DMS153 (cell line): ENCODE measurements around the gene OPN1MW2.
"Not testable (repeated sequence)": the region's sequence is repeated elsewhere in the genome, so short reads cannot be mapped to it uniquely, and the experiment has no call there.

Experiments
- DNase-seq: peaks from one replicate; lab custom pipeline; 2025; lab: John Stamatoyannopoulos, UW

The OPN1MW2 gene

DNA sequence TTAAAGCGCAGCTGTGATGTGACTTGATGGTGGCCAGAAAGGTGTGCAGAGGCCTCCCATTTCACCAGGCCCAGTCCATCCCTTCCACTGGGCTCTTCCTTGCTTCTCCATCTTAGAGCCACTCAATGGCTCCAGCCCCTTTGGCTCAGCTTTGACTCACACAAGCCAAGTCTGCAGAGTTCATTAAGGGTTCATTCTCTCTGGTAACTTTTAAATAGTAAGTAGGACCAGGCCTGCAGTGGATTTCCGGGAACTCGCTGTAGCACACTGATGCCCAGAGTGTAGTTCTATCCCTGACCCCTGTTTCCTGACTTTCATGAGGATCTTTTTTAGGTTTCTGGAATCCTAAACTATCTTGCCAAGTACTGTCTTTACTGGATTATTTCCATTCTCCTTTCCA is 49.7 kb downstream of the OPN1MW2 start:
- DNase-seq: not testable (repeated sequence)
